ENCODE measurements around the gene RNF44.

DNA sequence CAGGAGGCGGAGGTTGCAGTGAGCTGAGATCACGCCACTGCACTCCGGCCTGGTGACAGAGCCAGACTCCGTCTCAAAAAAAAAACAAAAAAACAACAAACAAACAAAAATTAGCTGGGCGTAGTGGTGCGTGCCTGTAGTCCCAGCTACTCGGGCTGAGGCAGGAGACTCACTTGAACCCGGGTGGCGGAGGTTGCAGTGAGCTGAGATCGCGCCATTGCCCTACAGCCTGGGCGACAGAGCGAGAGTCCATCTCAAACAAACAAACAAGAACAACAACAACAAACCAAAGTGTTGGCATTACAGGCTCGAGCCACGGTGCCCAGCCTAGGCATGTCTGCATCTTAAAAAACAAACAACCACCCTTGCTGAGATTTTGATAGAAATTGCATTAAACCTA lies 12.2 kb downstream of the RNF44 start:
- TF ChIP-seq, protein P1, sequence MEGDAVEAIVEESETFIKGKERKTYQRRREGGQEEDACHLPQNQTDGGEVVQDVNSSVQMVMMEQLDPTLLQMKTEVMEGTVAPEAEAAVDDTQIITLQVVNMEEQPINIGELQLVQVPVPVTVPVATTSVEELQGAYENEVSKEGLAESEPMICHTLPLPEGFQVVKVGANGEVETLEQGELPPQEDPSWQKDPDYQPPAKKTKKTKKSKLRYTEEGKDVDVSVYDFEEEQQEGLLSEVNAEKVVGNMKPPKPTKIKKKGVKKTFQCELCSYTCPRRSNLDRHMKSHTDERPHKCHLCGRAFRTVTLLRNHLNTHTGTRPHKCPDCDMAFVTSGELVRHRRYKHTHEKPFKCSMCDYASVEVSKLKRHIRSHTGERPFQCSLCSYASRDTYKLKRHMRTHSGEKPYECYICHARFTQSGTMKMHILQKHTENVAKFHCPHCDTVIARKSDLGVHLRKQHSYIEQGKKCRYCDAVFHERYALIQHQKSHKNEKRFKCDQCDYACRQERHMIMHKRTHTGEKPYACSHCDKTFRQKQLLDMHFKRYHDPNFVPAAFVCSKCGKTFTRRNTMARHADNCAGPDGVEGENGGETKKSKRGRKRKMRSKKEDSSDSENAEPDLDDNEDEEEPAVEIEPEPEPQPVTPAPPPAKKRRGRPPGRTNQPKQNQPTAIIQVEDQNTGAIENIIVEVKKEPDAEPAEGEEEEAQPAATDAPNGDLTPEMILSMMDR (conservative IDR thresholded peaks at IDR 0.05 in 1 of 2, IDR thresholded peaks at IDR 0.05 in 1 of 2; ENCODE audit: extremely low read depth in 1 of 2, insufficient read depth in 1 of 2, low read depth in 1 of 2, low read length in 2 of 2) = no peak
- no peak for TF ChIP-seq EZH2 (IDR thresholded peaks at IDR 0.05; ENCODE audit: borderline replicate concordance, low read length)
